NAMALWA (cell line): ENCODE data around the gene PTPRE.

ENCODE experiments used
- DNase-seq: peaks from one replicate; pipeline ENCODE4 v3.0.0-alpha.2; 2015; ENCODE audit warnings: low spot score

Gene PTPRE

DNA sequence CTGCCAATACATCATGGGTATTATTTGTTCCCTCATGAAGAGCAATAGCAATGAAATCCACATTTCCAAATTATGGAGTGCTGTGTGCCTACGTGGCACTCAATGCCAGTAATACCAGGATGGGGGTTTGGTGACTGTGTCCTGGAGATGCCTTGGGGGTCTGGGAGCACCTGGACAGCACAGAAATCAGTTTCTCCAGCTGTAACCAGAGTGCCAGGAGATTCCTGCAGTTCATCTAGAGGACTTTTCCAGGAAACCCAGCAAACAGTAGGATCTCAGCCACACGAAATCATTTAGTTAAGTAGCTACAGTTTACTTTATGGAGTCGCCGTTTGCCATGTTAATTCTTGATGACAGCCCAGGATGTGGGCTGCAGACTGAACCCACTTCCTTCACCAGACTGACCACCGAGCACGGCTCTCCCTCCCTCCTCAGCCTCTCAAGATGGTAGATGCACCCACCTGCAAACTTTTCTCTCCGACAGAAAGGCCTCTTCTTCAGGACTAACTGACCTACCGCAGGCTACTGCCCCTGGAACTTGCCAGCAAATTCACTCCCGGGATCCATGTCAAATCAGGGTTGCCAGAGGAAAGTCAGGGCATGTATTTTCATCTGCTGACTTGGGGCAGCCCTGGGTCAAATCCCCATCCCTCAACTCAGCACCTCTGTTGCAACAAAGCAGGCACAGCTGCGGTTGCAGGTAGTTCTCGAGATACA lies 189.0 kb downstream of the PTPRE start:
- DNase-seq = no peak

DNA sequence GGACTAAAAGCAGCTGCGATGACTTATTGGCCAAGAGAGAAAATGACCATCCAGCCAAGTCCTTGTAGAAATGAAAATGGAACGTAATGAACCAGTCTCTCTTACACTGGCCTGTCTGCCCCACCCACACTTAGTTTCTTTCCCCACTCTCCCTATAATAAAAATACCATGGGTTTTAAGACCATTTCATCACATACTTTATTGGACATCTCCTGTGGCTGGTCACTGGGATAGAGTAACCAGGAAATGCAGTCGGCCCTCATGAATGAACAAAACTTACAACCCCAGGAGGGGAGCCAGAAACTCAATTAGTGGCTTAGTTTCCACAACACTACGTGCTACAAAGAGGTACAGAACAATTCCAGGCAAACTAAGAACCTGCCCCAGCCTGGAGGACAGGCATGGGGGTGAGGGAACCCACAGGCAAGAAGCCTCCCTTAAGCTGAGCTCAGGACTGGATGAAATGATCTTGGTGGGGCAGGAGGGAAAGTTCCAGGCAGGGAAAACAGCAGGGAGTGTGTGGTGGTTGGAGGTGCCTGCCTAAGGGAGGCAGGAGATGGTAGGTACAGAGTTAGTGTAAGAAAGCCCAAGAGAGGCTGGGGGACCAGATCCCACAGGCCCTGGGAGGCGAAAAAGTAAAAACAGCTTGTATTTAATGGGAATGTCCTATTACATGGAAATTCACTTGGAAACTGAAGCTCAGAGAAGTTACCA lies 189.7 kb downstream of the PTPRE start:
- DNase-seq = no peak

DNA sequence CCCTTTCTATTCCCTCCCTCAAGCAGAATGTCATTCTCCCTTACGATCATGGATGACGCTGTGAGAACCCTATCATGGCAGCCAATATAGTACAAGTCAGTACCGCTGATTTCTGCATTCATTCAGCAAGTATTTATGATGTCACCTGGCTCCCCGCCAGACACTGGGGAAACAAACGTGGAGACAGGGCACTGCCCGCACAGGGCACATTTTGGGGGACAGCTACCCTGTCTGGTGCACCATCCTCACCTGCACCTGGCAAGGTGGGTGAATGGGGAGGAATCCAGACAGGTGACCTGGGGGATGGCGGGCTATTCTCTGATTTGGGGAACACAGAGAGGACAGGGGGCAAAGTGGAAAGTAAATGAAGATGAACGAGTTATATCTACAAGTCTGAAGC lies 190.9 kb downstream of the PTPRE start:
- DNase-seq = no peak

DNA sequence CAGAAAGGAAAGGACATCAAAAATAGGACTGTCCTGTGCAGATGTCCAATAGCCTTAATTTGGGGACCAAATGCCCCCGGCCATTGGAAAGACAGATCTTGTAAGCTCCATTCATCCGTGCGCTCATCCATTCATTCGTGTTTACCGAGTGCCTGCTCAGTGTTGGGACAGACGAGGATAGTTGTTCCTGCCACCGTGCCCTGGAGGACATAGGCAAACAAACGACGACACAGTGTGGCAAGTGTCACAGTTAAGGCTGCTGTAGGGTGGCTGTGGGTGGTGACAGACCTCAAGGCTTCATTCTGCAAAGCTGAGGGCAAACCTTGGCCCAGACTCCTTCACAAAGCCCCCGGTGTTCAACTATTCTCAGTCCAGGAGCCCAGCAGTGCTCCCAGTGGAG lies 191.7 kb downstream of the PTPRE start:
- DNase-seq = no peak

DNA sequence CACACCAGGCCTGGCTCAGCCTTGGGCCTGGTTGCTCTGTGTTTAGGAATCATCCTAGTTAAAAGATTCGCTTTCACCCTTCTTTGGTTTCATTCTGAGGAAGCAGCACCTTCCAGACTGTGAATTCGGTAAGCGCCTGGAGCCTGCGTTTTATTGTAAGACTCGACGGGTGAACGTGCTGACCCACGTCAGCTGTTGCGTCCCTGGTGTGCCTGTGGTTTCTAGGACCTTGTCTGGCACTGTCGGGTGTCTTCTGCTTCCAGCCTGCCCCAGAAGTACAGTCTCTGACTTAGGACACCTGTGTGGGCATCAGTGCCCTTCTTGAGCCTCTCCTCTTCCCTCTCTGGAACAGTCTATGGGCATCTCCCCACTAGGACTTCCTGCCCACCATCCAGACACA lies 193.0 kb downstream of the PTPRE start:
- no peak for DNase-seq

DNA sequence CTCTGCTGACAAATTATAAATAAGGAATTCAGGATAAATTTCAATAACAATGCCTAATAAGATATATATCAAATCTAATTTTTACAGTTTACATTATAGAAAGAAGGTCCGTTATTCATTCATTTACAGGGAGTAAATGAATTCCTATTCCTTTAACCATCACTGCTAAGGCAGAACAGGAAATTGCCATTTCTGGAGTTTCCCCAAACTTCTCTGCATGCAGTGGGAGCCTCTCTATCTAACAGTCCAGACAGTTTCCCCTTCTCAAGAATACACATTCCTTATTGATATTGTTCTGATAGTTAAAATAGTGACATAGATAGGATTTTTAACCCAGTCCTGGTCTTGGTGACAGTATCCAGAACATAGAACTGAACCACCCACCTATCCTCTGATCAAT lies 195.0 kb downstream of the PTPRE start:
- DNase-seq = no peak

DNA sequence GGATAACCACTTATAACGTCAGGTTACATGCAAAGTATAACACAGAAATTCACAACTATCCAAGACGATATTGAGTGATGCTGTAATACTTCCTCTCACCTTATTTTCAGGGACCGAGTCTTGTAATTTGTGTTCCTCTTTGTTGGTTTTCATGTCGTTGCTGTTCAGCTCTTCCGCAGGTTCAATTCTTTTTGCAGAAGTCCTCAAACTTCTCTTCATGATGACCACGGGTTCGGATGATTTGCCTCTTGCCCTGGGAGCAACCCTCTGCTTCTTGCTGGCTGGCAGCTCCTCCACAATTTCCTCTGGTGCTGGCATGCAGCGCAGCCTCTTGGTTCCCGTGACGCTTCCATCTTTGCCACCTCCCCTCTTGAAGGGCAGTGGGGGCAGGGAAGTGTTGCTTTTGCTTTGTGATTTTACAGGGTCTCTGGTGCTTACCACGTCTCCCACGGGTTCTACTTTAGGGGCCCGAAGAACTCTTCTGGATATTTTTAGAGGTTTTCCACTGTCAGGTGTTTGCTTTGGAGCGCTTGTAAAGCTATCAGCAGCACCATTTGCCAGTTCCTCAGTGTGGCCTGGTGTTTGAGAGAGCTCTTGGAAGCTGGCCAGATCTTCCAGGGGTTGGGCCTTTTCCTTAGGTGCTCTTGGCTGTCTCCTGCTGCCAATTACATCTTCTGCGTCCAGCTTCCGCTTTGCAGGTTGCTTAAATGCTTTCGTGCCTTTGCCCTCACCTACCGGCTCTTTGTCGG lies 195.8 kb downstream of the PTPRE start:
- no peak for DNase-seq

DNA sequence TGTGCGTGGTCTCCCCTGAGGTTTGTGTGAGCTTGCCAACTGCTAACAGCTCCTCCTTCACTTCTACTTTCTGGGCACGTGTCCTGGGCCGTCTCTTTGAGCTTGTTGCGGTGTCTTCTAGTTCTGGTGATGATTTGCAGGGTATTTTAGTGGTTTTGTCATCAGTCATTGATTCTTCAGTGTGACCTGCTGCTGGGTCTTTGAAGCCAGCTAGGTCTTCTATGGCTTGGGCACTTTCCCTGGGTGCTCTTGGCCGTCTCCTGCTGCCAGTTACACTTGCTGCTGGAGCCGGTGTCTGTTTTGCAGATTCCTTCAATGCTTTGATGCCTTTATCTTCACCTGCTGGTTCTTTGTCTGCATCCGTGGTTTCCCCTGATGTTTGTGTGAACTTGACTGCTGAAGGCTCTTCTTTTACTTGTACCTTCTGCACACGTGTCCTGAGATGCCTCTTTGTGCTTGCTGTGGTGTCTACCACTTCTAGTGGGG lies 196.4 kb downstream of the PTPRE start:
- DNase-seq = no peak

DNA sequence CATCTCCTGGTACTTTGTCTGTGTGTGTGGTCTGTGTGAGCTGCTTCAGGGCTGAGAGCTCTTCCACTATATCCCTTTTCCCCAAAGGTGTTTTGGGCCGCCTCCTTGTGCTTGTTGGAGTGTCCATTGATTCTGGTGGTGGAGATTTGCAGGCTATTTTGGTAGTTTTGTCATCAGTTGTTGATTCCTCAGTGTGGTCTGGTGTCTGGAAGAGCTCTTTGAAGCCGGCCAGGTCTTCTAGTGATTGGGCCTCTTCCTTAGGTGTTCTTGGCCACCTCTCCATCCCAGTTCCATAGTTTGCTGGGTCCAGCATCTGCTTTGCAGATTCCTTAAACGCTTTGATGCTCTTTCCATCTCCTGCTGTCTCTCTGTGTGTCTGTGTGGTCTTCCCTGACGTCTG lies 198.5 kb downstream of the PTPRE start:
- no peak for DNase-seq

DNA sequence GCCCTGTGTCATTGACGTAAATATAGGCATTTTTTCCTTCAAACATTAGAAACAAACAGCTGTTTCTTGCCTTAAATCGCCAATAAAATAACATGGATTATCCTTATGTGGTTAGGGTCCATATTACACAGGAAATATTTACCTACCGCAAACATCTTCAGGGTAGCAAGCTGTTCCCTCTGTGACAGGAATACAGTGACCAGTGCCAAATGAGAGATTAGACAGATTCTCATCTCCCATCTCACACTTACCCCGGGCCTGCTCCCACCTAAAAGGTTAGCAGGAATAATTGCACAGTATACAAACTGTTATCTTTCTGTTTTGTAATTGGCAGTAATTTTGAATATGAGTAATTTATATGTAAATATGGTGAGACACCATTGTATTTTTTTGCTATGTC lies 202.8 kb downstream of the PTPRE start:
- no peak for DNase-seq

DNA sequence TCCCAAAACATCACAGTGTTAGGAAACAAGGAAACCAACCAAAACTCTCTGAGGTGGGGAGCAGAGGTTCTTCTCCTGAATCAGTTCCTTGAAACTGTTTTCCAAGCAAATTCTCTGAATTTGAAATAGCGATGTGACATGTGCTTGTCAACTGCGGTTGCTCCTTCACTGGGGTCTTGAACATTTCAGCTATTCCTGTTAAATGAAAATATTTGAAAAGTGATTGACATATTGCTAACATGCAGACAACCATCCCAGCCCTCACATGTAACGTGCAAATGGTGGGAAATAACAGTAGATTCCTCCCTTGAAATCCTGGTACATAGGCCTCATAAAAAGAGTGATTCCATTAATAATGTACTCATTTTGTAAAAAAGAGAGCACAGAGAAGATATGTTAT lies 203.4 kb downstream of the PTPRE start:
- DNase-seq = no peak

DNA sequence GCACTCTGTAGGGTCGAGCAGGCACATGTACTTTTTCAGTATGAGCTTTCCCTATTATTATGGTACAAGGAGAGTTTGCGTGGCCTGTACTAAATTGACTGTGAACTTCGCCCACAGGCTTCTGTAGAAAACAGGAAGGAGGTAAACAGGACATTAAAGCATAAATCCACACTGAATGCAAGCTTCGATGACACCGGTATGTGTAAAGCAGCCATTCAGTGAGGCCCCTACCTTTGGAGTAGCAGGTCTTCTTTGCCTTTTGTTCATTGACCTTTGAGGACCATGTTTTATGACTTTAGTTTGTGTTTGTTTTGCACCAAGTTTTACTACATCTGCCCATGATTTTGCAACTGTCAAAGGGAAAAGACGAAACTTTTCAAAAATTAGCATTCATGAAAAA lies 204.8 kb downstream of the PTPRE start:
- no peak for DNase-seq

DNA sequence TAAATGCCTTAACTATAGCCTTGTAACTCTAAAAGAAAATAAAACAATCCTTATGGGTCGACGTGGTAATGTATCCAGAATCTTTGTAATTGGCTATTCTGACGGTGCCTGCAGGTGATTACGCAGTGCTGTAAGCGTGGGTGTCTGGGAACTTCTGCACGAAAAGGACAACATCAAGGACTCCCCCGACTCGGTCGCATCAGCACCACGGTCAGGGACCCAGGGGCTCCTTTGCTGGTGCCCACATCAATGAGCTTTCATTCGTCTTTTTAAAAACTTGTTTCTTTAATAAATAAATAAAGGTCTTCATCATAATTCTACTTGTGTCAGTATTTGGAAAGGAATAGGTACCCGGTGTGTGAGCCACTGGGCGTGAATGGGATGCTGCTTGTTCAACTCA lies 206.1 kb downstream of the PTPRE start:
- DNase-seq = no peak

DNA sequence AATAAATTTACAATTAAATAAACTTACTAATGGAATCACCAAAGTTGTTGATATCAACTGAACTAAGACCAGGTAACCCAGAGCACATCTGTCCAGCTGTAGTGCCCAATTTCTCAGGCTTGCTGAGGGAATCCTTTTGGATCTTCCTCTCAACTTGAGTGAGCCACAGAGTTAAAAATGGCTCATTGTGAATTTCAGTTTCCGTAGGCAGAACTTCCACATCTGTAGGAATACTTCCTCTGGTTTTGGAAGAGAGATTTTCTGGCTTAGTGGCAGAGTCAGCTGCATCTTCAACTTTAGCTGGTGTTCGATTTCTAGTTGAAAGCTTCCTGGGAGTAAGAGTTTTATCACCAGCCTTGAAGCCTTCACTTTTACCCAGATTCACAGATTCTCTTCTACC lies 208.0 kb downstream of the PTPRE start:
- no peak for DNase-seq

DNA sequence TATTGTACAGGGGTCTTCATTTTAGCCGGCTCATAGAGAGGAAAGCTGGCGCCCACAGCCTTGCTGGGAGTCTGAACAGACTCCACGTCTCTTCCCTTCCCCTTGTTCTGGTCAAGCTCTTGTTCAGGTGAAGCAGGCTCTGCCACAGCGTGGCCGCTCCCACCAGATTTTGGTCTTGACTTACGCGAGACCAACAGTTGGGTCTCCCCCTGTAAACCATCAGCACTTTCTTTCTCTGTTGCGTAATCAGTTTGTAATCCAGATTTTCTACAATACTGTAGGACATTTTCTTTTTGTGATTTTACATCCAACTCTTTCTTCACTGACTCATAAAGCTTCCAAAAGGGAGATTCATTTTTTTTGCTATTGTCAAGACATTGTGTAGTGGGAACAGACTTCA lies 208.5 kb downstream of the PTPRE start:
- DNase-seq = no peak

DNA sequence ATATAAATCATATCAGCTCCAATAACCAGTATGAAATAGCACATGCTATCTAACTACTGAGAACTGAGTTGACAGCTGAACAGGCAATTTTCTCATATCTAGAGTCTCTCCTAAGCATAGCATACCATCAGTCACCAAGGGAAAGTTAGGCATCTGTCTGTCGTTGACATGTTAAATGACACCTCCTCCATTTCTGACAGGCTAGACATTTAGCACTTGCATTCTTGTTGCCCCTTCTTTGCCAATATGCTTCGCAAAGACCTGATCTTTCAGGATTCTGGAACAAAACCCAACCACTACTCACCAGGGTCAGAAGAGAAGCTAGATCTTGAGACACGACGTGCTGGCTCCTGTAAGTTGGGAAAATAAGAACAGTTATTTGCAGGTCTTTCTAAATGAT lies 209.3 kb downstream of the PTPRE start:
- DNase-seq = no peak

DNA sequence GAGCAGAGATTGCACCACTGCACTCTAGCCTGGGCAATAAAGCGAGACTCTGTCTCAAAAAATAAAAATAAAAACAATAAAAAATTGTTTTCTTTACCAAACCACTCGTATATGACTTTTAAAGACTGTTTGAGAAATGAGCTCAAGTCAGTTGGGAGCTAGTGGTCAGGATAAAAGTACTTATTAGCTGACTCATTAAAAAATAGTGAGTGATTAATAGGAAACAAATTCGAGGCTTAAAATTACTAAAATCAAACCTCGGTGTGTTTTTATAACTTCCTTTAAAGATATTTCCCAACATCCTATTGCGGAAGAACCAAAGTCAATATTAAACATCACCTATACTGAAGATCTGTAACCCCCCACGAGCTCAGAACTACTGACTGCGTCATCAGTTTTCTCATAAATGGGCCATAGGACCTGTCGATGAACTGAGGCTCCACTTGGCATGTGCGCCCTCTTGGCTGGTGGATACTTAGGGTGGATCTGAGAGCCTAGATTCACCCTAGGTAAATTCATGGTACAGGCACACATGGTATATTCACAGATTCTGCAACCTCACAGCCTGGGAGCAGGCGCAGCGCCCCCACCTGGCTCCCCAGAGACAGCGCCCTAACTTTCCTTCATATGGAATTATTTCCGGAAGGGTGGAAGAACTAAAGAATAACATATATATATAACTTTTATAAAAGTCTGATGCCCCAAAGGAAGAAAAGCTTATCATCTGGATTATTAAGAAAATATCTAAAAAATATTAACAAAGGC lies 210.1 kb downstream of the PTPRE start:
- no peak for DNase-seq

DNA sequence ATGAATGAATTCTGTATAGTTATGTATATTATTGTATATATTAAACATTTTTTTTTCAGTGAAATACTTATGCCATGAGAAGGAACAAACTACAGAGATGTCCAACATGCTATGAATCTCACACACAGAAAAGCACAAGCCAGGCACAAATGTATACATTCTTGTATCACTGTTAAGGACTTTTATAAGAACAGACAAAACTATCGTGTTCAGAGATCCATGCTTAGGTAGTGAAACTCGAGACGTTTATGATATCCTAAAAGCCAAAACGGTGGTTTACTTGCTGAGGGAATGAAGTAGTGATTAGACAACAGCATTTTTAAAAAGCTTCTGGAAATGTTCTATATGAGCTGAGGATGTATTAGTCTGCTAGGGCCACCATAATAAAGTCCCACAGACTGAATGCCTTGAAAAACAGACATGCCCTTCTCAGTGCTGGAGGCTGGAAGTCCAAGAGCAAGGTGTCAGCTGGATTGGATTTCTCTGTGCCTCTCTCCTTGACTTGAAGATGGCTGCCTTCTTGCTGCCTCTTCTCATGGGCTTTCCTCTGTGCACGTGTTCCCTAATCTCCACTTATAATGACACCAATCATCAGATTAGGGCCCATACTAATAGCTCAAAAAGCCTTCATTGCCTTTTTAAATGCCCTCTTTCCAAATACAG lies 215.0 kb downstream of the PTPRE start:
- DNase-seq = no peak

DNA sequence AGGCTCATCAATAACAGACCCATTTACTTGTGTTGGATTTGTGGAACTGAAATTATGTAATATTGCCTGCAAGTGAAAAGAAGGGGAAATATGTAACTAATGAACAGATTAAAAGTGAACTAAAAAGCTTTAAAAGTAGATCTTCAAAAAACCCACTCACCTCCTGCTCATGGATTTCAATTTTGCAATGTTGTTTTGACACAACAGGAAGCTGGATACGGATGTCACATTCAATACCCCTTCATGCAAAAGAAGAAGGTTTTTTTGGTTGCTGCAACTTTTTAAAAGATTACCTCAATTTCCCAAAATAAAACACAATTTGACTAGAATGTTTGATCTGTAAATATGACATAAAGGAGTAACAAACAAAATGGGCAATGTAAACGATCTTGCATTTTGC lies 216.0 kb downstream of the PTPRE start:
- DNase-seq = no peak

DNA sequence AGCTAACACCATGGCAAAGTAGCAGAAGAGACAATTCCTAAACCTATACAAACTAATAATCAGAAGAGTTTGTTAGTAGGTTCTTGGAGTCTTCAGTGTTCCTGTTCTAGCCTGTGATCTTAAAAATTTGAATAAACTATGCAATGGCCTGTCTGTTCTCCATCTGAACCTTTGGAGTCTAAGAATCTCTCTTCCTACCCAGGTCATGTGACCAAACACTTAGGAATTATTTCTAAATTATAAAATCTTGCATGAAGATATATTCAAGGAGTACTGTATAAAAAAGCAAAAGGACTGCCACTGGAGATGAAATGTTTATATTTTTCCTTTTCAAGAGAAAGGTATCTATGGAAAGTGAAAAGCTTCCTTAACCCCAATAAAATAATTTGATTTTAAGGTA lies 216.9 kb downstream of the PTPRE start:
- DNase-seq = no peak

DNA sequence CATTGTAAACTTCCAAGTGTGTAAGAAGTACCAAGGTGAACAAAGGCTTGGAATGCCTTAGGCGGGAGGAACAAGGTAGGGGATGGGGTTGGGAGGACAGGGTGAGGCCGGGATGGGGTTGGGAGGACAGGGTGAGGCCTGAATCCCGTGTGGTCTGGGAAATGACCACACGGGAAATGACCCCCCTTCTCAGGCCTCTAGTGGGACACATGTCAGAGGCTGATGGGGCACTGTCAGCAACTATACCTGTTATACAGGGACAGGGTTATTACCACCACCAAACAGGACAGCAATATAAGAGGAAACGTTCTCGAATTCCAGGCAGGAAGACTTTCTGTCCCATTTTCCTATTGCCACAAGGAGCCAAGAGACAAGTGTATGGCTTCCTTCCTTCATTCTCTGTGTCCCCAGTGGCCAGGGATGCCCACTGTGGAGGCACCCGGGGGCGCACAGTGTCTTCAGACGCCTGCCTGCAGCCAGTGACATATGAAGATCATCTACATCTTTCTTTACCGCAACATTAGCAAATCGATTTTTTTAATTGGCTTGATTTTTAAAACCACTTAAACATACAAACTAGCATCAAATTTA lies 218.0 kb downstream of the PTPRE start:
- DNase-seq = peak; percentile 32
